ENCODE results near the gene SPINK8. TPM values are rescaled to one million over a fixed set of nuclear protein-coding genes. Genes with fewer than 3 reads are reported as not detected.
"Not testable (repeated sequence)": the region's sequence is repeated elsewhere in the genome, so short reads cannot be mapped to it uniquely, and the experiment has no call there.

Gene SPINK8
- total RNA-seq, 1 donor from 2014 or later, result not detected

DNA sequence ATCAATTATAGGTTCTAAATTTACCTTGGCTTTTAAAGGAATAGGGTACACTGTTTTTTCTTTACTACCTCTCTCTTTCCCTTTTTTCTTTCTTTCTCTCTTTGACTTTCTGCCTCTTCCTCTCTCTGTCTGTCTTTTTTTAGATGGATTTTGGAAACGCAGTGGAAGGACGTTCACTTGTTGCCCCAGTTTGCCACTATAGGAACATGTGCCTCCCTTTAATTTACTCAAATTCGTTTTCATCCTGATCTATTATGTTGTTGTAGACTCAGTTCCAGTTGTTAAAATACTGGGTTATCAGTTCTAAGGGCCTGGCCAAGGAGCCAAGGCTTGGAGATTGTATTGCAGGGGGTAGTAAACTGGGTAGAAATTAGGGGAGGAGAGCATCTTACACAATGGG is 1.1 kb upstream of the SPINK8 start:
- intact Hi-C loops (cut with DNase I), result no loop called here
- no peak for DNase-seq (ENCODE audit: low spot score)

GRCh38 chr3:48331706-48332435 is 1.6 kb downstream of the SPINK8 start:
- DNase-seq (ENCODE audit: low spot score); intact Hi-C loops (cut with DNase I): not testable (repeated sequence)

DNA sequence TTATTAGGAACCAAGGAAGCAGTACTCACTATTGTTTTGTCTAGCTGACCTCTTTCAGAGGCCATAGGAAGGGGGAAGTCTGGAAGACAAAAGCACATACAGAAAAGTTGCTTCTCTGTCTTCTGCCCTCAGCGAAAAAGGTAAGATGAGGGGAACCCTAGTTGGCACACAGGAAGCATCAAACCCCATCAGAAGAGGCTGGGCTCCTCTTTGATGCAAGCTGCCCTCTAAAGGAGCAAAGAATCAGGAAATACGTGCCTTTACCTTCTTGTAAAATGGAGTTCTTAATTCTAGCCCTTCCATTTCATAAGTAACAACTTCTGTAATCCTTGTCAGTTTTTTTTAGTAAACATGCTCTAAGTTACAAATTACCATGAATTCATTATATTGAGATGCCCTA is 12.5 kb downstream of the SPINK8 start:
- no peak for DNase-seq (ENCODE audit: low spot score)
- intact Hi-C loops (cut with DNase I), result no loop called here

GRCh38 chr3:48318713-48319468 is 14.6 kb downstream of the SPINK8 start:
- intact Hi-C loops (cut with DNase I), result no loop called here
- no peak for DNase-seq (ENCODE audit: low spot score)

DNA sequence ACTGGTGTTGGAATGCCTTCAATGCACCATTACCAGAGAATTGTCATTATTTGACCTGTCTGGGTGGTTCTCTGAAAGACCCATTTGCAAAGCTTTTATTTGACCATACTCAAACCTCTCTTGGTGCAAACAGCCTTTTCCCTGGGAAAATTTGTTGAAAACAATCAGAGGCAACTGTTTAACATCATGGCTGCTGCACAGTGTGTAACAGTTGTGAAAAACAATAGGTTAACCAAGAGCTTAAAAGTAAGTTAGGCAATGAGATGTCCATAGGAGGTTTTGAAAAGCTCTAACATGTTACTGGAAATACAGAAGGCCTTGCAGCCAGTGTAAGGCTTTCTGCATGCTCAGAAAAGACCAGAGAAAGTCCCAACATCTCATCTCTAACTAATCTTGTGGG is 18.9 kb downstream of the SPINK8 start:
- no peak for DNase-seq (ENCODE audit: low spot score)
- intact Hi-C loops (cut with DNase I), result no loop called here

DNA sequence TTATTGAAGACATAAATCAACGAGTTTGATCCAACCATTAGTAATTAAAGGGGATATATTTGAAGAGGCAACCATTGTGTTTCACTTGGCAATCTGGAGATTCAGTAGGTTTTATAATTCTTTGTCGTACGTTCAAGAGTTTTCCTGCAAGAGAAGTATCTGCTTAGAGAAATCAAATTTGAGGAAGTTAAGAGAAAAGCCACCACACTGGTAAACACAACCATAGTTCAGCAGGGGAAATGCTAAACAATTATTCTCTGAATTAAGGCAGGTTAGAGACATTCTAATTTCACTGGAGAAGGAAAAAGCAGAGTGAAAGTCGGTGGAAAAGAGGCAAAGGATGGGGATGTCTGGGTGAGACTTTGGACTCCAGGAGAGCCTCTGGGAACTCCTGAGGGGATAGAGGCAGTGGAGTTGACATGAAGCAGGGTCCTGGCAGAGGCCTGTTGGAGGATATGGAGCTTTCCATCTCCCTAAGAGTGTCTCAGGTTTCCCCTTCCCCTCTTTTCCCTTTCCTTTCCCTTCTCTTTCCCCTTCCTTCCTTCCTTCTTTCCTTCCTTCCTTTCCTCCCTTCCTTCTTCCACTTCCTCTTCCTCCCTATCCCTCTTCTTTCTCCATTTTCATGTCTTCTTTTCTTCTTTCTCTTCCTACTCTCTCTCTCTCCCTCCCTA is 26.5 kb downstream of the SPINK8 start:
- intact Hi-C loops (cut with DNase I), result no loop called here

DNA sequence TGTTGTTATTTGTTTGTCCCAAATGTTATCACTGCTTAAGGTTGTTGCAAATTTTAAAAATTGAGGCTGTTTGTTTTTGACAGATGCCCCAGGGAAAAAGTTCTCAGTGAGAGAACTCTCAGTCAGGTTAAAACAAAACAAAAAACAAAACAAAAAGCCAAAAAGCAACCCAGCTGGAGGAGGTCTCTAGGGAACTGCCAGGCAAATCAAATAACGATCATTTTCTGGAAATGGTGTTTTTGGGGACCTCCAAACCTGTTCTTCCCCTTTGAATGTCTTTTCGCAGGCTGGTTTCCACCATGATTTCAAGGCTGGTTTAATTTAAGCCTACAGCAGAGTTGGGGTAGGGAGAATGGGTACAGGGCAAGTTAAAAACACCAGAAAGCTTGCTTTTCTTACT is 27.2 kb downstream of the SPINK8 start:
- intact Hi-C loops (cut with DNase I), result no loop called here
- DNase-seq (ENCODE audit: low spot score), result no peak

More for the DNA sequence above, 26.5 kb downstream of the SPINK8 start:
- no peak for DNase-seq (ENCODE audit: low spot score)

- DNase-seq (ENCODE audit: low spot score), result no peak
- intact Hi-C loops (cut with DNase I), result no loop called here
Observed at GRCh38 chr3:48305396-48305795, 28.1 kb downstream of the SPINK8 start.

DNA sequence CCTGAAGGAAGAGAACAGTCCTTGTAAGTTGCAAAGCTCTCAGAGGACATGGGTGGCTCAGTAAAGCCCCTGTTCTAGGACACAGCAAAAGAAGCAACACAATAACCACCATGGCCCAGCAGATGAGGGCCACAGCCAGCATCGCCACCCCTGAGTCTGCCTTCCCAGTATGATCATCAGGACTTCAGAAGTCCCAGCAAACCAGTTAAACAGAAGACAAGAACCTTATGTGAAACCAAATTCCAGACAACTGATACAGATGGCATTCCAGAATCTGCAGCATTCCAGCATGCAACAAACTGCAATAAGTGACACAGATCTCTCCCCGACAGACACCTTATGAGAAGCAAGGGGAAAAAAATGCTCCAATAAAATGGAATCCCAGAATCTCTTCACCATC is 30.4 kb downstream of the SPINK8 start:
- intact Hi-C loops (cut with DNase I), result loop anchor here (5.0 kb wide), 1 partner anchor 116 kb away; the partner anchor contains the start of gene CDC25A
- DNase-seq (ENCODE audit: low spot score), result no peak

GRCh38 chr3:48301800-48302166 is 31.7 kb downstream of the SPINK8 start:
- no peak for DNase-seq (ENCODE audit: low spot score)
- intact Hi-C loops (cut with DNase I), result loop anchor here (5.0 kb wide), 1 partner anchor 114 kb away; the partner anchor contains the start of gene CDC25A

GRCh38 chr3:48301020-48301799 is 32.3 kb downstream of the SPINK8 start, which contains the start of gene NME6:
NME6 (minus strand) TSS chr3:48301367.
- DNase-seq (ENCODE audit: low spot score), result peak; percentile 98
- intact Hi-C loops (cut with DNase I), result loop anchor here (5.0 kb wide), 1 partner anchor 114 kb away; the partner anchor contains the start of gene CDC25A

- DNase-seq (ENCODE audit: low spot score), result no peak
- intact Hi-C loops (cut with DNase I), result loop anchor here (5.0 kb wide), 1 partner anchor 113 kb away; the partner anchor contains the start of gene CDC25A
Observed at GRCh38 chr3:48299746-48300712, 33.4 kb downstream of the SPINK8 start.

GRCh38 chr3:48297111-48297810 is 36.2 kb downstream of the SPINK8 start:
- no peak for DNase-seq (ENCODE audit: low spot score)
- intact Hi-C loops (cut with DNase I), result no loop called here

DNA sequence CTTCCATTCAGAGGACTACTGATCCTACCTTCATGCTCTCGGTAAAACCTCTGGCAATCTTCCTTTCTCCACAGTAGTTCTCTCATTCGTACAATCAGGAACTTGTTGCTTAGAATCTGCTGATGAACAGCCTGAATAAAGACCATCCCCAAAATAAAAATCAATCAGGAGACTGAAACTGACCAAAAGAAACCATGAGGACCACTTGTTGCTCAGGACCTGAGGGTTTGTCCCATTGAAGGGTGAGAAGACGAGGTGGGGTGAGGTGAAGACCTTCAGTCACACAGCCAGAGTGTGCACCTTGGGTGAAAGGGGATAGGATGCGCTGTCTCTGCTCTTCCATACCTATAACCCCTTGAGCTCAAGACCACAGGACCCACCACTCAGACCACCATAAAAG is 36.8 kb downstream of the SPINK8 start:
- intact Hi-C loops (cut with DNase I), result no loop called here
- DNase-seq (ENCODE audit: low spot score), result no peak

- intact Hi-C loops (cut with DNase I), result no loop called here
- no peak for DNase-seq (ENCODE audit: low spot score)
Observed at GRCh38 chr3:48294611-48295263, 38.7 kb downstream of the SPINK8 start.

DNA sequence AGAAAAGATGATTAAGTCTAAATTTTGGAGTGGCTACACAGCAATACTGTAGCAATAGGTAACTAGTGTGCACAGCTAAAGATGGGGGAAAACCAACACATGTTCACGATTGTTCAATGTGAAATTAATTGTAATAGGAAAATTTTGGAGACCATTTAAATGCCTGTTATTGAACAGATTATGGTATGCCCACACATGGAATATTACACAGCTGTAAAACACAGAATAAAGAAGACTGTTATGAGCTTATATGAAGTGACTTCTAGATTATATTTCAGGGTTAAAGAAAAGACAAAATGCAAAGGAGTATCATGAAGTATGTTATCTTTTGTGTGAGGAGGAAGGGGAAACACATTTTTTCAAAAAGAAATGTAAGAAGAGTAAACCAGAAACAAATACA is 43.8 kb downstream of the SPINK8 start:
- intact Hi-C loops (cut with DNase I), result no loop called here

GRCh38 chr3:48287034-48287433 is 46.4 kb downstream of the SPINK8 start:
- no peak for DNase-seq (ENCODE audit: low spot score)
- intact Hi-C loops (cut with DNase I), result no loop called here

More for the DNA sequence above, 43.8 kb downstream of the SPINK8 start:
- DNase-seq (ENCODE audit: low spot score), result no peak
